ENCODE results near the gene SLC26A11. TPM values are rescaled to one million over a fixed set of nuclear protein-coding genes. Genes with fewer than 3 reads are reported as not detected.
A peak's percentile ranks its signal among the peaks of the same experiment; 100 is the strongest.
"Not testable (repeated sequence)": the region's sequence is repeated elsewhere in the genome, so short reads cannot be mapped to it uniquely, and the experiment has no call there.

Gene SLC26A11
- total RNA-seq, 1 experiment from 2014 or later, result 6.9 TPM

DNA sequence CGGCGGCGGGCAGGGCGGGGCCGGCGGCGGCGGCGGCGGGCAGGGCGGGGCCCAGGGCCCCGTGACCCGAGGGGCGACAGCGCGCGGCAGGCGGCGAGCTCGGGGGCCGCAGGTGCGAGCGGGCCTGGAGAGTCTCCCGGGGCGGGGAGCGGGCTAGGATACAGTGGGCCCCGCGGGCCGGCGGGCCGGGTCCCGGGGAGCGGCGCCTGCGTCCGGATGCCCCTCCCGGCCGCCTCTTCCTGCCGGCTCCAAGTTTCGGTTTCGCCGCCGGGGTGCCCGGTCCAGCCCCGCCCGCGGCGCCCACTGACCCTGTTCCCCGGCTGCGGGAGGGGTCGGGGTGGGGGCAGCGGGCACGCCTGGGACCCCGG lies 40.5 kb downstream of the SLC26A11 start, which contains the start of gene RNF213:
RNF213 (plus strand) TSS at position 62 of the 368 bp plus-strand sequence. CDS start 2,830 bp downstream, outside the sequence.
- DNase-seq (ENCODE audit: low spot score), result peak; percentile 33

- peak; percentile 65 for DNase-seq (ENCODE audit: low spot score)
These were observed 41.1 kb downstream of the SLC26A11 start for GRCh38 chr17:80261159-80261894.

GRCh38 chr17:80261895-80262279 lies 41.7 kb downstream of the SLC26A11 start:
- no peak for DNase-seq (ENCODE audit: low spot score)

GRCh38 chr17:80262291-80262690 lies 42.1 kb downstream of the SLC26A11 start:
- no peak for DNase-seq (ENCODE audit: low spot score)

DNA sequence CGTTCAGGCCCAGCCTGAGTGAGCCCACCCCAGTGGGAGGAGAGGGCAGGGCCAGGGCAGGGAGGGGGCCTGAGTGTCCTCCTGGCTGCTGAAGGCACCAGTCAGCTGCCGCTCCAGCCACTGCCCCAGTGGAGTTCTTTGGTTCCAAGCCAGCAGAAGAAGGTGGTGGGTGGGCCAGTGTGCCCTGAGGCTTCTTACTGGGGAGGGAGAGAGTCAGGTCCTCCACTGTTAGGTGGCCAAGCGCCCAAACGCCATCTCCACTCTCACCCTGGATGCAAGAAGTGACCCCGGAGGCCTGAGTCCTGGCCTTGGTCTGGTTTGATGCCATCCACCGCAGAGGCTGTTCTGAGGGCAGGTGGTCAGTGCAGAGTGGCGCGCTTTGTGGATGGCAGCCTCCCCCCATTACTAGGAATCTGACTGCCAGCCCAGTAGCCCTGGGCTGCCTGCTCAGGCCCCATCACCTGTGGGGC lies 42.6 kb downstream of the SLC26A11 start:
- DNase-seq (ENCODE audit: low spot score), result no peak

GRCh38 chr17:80263253-80264204 lies 43.3 kb downstream of the SLC26A11 start:
- DNase-seq (ENCODE audit: low spot score), result no peak

- no peak for DNase-seq (ENCODE audit: low spot score)
These were observed 44.2 kb downstream of the SLC26A11 start for GRCh38 chr17:80264205-80265075.

- no peak for DNase-seq (ENCODE audit: low spot score)
These were observed 45.2 kb downstream of the SLC26A11 start for GRCh38 chr17:80265205-80266068.

GRCh38 chr17:80267391-80267790 lies 47.2 kb downstream of the SLC26A11 start:
- no peak for DNase-seq (ENCODE audit: low spot score)

DNA sequence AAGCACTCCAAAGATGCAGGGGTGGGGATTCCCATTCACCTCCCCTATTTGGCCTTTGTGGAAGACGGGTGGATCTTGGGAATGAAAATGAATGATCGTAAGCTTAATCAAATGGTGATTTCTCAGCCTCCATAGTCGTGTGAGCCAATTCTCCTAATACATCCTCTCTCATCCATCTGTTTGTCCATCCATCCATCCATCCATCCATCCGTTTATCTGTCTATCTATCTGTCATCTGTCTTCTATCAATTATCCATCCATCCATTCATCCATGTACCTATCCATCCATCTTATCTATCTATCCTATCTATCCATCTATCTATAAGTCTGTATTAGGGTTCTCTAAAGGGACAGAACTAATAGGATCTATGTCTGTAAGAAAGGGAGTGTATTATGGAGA lies 48.2 kb downstream of the SLC26A11 start:
- no peak for DNase-seq (ENCODE audit: low spot score)

DNA sequence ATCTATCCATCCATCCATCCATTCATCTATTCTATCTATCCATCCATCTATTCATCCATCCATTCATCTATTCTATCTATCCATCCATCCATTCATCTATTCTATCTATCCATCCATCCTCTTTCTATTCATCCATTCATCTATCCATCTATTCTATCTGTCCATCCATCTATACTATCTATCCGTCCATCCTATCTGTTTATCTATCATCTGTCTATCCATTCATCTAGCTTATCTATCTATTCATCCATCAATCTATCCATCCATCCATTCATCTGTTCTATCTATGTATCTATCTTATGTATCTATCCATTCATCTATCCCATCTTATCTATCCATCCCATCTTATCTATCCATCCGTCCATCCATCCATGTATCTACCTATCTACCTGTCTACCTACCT lies 49.2 kb downstream of the SLC26A11 start:
- no peak for DNase-seq (ENCODE audit: low spot score)

DNA sequence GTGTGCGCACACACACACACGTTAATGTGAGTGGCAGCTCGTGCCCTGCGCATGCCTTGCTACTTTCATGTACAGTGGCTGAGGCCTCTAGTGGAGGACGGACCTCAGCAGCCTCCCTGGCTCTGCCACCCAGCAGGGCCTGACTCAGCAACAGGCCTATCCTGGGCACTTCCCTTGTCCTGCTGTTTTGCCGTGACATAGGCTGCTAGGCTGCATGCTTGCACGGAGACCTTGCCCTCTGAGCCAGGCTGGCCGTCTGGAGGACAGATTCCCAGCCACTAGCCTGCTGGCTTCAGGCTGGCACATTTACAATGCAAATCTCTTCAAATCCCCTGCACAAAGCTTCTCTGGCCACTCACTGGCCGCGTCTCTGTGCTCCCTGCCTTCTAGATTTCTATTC lies 49.9 kb downstream of the SLC26A11 start:
- DNase-seq (ENCODE audit: low spot score), result no peak

DNA sequence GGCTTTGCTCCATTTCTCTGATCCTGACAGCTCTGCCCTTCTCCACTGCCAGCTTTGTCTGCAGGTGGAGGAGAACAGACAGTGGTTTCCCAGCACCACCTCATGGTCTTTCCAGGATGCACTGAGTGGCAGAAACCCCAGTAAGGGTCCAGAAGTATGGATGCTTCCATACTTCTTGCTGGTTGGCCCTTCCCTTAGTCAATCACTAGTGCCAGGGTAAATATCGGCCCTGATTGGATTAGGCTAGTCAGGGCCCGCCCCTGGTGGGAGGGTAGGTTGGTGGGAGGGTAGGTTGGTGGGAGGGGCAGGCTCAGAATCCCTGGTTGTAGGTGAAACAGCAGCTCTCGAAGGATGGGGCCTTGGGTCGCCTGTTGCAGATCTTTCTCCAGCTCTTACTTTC lies 50.6 kb downstream of the SLC26A11 start:
- peak; percentile 21 for DNase-seq (ENCODE audit: low spot score)

DNA sequence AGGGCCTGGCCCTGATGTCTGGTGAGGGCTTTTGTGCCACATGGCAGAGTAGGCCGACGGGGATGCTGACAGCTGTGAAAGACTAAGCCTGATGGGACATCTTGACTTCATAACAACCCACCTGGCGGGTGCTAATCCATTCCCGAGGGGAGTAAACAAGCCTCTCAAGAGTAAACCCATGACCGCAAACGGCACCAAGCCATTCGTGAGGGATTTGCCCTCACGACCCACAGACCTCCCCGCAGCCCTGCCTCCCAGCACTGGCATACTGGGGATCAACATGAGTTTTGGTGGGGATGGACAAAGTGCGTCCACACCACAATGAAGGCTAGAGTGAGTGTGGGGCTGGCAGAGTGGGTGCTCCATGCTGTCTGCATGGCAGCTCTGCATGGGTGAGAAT lies 52.1 kb downstream of the SLC26A11 start:
- no peak for DNase-seq (ENCODE audit: low spot score)

GRCh38 chr17:80274331-80274730 lies 54.1 kb downstream of the SLC26A11 start:
- no peak for DNase-seq (ENCODE audit: low spot score)

GRCh38 chr17:80274871-80275449 lies 54.7 kb downstream of the SLC26A11 start:
- no peak for DNase-seq (ENCODE audit: low spot score)

DNA sequence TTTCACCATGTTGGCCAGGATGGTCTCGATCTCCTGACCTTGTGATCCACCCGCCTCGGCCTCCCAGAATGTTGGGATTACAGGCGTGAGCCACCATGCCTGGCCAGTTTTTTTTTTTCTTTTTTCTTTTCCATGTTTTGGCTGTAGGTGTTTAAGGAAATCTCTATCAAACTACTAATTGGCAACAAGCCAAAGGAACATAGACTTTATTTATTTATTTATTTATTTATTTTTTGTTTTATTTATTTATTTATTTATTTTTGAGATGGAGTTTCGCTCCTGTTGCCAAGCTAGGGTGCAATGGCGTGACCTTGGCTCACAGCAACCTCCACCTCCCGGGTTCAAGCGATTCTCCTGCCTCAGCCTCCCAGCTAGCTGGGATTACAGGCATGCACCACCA lies 55.6 kb downstream of the SLC26A11 start:
- not testable (repeated sequence) for DNase-seq (ENCODE audit: low spot score)

DNA sequence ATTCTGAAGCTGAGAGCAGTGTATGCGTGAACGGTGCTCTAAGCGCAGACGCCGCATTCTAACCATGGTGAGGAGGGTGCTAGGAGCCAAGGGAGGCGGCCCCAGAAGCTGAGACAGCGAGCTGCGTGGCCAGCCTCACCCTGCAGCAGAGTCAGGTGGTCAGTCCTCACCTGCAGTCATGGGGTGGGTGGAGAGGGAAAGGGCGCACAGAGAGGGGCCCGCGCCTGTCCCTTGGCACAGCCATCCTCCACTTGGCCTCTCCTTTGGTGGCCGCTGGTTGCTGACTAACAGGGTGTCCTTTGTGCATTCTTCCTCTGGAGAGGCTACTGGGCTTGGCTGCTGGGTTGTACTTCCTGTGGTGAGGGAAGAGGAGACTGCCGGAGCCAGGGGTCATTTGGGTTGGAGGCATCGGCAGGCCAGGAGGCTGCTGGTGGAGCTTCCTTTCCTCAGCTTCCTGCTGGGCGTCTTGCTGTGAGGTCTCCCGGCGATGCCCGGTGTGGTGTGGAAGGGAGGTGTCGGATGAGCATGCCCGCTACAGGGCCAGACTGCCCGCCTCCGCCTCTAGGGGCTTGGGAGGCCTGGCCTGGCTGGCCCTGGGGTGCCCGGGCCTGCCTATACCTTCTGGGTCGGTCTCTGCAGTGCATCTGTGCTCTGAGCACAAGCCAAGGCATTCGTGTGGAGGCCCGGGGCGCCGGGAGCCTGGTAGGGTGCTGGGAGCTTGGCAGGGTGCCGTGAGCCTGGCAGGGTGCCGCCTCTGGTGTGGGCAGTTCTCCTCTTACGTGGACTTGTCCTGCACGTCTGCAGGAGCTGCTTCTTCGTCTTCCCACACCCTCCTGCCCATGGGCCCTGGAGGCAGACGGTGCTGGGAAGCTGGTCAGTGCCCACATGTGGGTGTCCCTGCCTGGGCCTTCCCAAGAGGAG lies 57.8 kb downstream of the SLC26A11 start:
- peak; percentile 88 for DNase-seq (ENCODE audit: low spot score)

GRCh38 chr17:80279895-80280294 lies 59.7 kb downstream of the SLC26A11 start:
- DNase-seq (ENCODE audit: low spot score), result peak; percentile 32
